ENCODE results near the gene HPSE2.

DNA sequence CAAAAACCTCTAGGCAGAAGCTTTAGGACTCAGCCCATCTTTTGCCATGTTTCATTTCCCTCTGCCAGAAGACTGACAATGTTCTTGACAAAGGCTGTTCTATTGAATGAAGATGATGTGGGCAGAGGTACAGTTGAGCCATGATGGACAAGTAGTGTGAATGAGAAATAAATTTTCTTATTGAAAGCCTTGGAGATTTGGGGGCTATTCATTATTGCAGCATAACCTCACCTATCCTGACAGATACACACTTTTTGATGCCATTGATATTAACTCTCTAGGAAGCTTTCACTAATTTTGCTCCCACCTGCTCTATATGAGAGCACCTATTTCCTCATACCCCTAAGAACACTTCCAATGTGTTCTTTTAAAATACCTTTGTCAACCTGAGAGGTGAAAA, 752.0 kb downstream of the HPSE2 start:
- TF ChIP-seq, protein P1, sequence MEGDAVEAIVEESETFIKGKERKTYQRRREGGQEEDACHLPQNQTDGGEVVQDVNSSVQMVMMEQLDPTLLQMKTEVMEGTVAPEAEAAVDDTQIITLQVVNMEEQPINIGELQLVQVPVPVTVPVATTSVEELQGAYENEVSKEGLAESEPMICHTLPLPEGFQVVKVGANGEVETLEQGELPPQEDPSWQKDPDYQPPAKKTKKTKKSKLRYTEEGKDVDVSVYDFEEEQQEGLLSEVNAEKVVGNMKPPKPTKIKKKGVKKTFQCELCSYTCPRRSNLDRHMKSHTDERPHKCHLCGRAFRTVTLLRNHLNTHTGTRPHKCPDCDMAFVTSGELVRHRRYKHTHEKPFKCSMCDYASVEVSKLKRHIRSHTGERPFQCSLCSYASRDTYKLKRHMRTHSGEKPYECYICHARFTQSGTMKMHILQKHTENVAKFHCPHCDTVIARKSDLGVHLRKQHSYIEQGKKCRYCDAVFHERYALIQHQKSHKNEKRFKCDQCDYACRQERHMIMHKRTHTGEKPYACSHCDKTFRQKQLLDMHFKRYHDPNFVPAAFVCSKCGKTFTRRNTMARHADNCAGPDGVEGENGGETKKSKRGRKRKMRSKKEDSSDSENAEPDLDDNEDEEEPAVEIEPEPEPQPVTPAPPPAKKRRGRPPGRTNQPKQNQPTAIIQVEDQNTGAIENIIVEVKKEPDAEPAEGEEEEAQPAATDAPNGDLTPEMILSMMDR (IDR thresholded peaks at IDR 0.05): no peak
- TF ChIP-seq EP300 (IDR thresholded peaks at IDR 0.05) (no peak), POLR2A (IDR thresholded peaks at IDR 0.05) (no peak)

All from sigmoid colon (tissue), 4 donors.